ENCODE results near the gene PLPP2.

Gene PLPP2
- total RNA-seq = 0.87 to 4.6 (median 2.9) reads per million in 3 donors

DNA sequence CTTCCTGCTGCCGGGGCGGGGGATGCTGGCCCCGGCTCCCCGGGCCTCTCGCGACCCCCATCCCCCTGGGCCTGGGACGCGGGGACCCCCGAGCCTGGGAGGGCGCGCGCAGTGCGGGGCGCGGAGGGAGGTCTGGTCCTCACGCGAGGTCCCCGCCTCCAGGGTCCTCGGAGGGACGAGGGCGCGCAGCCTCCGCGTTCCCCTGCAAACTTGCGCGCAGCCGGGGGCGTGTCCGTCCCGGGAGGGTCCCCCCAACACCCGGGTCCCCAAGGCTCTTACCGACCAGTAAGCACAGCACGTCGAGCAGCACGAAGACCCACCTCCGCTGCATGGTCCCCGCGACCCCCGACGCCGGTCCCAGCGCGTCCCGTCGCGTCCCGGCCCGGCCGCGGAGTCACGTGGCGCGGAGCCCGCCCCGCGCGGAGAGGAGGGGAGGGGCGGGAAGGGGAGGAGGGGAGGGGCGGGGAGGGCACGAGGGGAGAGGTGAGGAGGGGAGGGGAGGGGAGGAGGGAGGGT, at the start of gene PLPP2:
Gene PLPP2, minus strand, starts transcription at position 398 of the 516 bp plus-strand sequence. Its CDS starts 67 bp downstream, at position 331.
- Histone ChIP-seq H3K27me3 (replicated peaks; ENCODE audit: control insufficient read depth, insufficient read depth, low read length, poor library complexity, severe bottlenecking) (peaks cover 15% of the 10 kb centered on the region), H3K4me3 (ENCODE audit: insufficient read depth, low read depth, low read length, poor library complexity, severe bottlenecking) (peak within 1 kb of the TSS; percentile 37), H3K9me3 (ENCODE audit: control insufficient read depth, low read length) (no peaks in the 10 kb centered on the region), H3K27ac (ENCODE audit: insufficient read depth, low read length, poor library complexity, severe bottlenecking) (no peak within 1 kb of the TSS), H3K36me3 (ENCODE audit: control insufficient read depth, insufficient read depth, low read length) (no peaks in the 10 kb centered on the region), H3K4me1 (ENCODE audit: control insufficient read depth, insufficient read depth, low read length, poor library complexity, severe bottlenecking) (peaks cover 20% of the 10 kb centered on the region)
- no peak for DNase-seq

DNA sequence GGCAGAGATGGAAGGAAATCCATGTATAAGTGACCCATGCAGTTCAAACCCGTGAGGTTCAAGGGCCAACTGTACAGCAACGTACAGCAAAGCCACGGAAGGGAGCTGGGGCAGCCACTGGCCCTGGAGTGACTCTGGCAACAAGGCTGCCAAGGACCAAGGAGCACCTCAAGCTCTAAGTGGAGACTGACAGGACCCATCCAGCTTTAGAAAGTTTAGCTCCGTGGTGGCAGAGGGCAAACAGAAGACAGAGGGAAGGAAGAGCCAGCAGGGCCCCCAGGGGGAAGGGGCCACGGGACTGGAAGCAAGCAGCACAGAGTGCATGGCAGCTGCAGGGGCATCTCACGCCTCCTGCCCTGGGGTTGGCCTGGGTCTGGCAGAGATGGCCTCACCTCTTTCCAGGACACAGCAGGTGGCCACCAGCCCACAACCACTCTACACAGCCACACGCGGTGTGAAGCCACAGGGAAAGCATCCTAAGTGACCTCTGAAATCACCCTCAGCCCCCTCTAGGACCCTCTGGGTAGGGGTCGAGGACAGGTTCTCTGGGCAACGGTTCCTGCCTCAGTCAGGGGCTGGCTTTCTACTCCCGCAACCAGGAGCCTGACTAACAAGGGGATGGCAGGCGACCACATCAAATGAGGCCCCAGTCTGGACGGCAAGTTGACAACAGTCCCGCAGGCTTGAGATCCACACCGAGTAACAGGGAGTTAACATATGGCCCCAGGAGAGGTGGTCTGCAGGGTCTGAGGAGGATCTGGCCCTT, 49.6 kb upstream of the PLPP2 start:
- no peaks in the 10 kb centered on the region for H3K9me3 ChIP-seq (ENCODE audit: control insufficient read depth, low read length)
- no peaks in the 10 kb centered on the region for H3K27me3 ChIP-seq (replicated peaks; ENCODE audit: control insufficient read depth, insufficient read depth, low read length, poor library complexity, severe bottlenecking)
- no peak for DNase-seq
- no peak overlapping the region for H3K4me3 ChIP-seq (ENCODE audit: insufficient read depth, low read depth, low read length, poor library complexity, severe bottlenecking)
- H3K27ac ChIP-seq (ENCODE audit: insufficient read depth, low read length, poor library complexity, severe bottlenecking) = no peak overlapping the region
- peaks cover 22% of the 10 kb centered on the region for H3K4me1 ChIP-seq (ENCODE audit: control insufficient read depth, insufficient read depth, low read length, poor library complexity, severe bottlenecking)
- H3K36me3 ChIP-seq (ENCODE audit: control insufficient read depth, insufficient read depth, low read length) = peaks cover 8% of the 10 kb centered on the region

DNA sequence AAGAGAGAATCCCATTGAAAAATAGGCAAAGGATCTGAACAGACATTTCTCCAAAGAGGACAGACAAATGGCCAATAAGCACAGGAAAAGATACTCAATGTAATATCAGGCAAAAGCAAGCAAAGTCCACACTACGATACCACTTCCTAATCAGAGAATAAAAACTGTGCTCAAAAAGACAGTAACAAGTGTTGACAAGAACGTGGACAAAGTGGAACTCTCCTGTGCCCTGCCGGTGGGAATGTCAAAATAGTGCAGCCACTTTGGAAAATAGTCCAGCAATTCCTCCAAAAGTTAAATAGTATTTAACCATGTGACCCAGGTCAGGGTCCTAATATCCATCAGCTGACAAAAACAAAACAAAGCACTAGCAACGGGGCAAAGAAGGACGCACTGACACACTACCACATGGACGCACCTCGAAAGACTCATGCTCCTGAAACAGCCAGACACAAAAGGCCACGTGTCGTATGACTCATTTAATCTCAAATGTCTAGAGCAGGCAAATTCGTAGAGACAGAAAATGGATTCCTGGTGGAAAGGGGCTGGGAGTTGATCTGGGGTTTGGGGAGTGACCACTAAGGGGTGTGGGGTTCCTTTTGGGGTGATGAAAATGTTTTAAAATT, 48.2 kb upstream of the PLPP2 start:
- Histone ChIP-seq H3K27me3 (replicated peaks; ENCODE audit: control insufficient read depth, insufficient read depth, low read length, poor library complexity, severe bottlenecking) (no peaks in the 10 kb centered on the region), H3K27ac (ENCODE audit: insufficient read depth, low read length, poor library complexity, severe bottlenecking) (no peak overlapping the region)

DNA sequence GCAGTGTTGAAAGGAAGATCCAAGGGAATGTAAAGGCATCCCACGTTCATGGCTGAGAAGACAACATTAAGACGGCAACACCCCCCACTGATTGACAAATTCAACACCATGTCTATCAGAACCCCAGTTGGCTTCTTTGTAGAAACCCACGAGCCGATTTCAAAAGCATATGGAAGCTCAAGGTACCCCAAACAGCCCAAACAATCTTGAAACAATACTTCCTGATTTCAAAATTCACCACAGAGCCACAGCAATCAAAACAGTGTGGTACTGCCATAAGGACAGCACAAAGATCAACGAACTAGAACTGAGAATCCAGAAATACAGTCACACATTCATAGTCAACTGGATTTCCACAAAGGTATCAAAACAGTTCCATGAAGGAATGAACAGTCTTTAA, 47.2 kb upstream of the PLPP2 start:
- no peak overlapping the region for H3K4me3 ChIP-seq (ENCODE audit: insufficient read depth, low read depth, low read length, poor library complexity, severe bottlenecking)
- peaks cover 15% of the 10 kb centered on the region for H3K4me1 ChIP-seq (ENCODE audit: control insufficient read depth, insufficient read depth, low read length, poor library complexity, severe bottlenecking)
- H3K27ac ChIP-seq (ENCODE audit: insufficient read depth, low read length, poor library complexity, severe bottlenecking) = no peak overlapping the region
- peaks cover 20% of the 10 kb centered on the region for H3K36me3 ChIP-seq (ENCODE audit: control insufficient read depth, insufficient read depth, low read length)
- no peak for DNase-seq
- H3K9me3 ChIP-seq (ENCODE audit: control insufficient read depth, low read length) = no peaks in the 10 kb centered on the region
- no peaks in the 10 kb centered on the region for H3K27me3 ChIP-seq (replicated peaks; ENCODE audit: control insufficient read depth, insufficient read depth, low read length, poor library complexity, severe bottlenecking)

More for the DNA sequence above, 48.2 kb upstream of the PLPP2 start:
- Histone ChIP-seq H3K9me3 (ENCODE audit: control insufficient read depth, low read length) (no peaks in the 10 kb centered on the region), H3K36me3 (ENCODE audit: control insufficient read depth, insufficient read depth, low read length) (peaks cover 18% of the 10 kb centered on the region), H3K4me3 (ENCODE audit: insufficient read depth, low read depth, low read length, poor library complexity, severe bottlenecking) (no peak overlapping the region), H3K4me1 (ENCODE audit: control insufficient read depth, insufficient read depth, low read length, poor library complexity, severe bottlenecking) (peaks cover 18% of the 10 kb centered on the region)
- no peak for DNase-seq

DNA sequence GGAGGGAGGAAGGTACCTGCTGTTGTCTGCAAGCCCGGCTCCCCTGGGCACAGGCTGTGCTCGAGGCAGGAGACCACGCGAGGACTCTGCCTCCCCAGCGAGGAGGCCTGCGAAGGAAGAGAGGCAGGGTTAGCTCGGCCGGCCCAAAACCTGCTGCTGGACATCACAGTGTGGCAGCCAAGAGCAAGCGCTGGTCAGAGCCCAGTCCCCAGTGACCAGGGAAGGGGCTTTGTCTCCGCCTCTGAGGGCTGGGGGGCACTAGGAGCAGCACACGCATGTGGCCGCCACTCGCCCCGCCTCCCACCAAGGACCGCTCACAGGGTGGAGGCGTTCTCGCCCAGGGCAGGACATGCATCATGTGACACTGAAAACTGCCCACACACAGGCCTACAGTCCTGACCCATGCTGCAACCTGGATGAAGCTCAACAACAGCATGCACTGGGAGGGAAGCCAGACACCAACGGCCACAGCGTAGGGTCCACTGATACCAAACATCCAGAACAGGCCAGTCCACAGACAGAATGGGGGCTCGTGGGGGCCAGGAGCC, 44.9 kb upstream of the PLPP2 start:
- Histone ChIP-seq H3K9me3 (ENCODE audit: control insufficient read depth, low read length) (no peaks in the 10 kb centered on the region), H3K27ac (ENCODE audit: insufficient read depth, low read length, poor library complexity, severe bottlenecking) (no peak overlapping the region), H3K27me3 (replicated peaks; ENCODE audit: control insufficient read depth, insufficient read depth, low read length, poor library complexity, severe bottlenecking) (no peaks in the 10 kb centered on the region), H3K4me1 (ENCODE audit: control insufficient read depth, insufficient read depth, low read length, poor library complexity, severe bottlenecking) (no peaks in the 10 kb centered on the region), H3K4me3 (ENCODE audit: insufficient read depth, low read depth, low read length, poor library complexity, severe bottlenecking) (no peak overlapping the region), H3K36me3 (ENCODE audit: control insufficient read depth, insufficient read depth, low read length) (peaks cover 25% of the 10 kb centered on the region)
- no peak for DNase-seq

DNA sequence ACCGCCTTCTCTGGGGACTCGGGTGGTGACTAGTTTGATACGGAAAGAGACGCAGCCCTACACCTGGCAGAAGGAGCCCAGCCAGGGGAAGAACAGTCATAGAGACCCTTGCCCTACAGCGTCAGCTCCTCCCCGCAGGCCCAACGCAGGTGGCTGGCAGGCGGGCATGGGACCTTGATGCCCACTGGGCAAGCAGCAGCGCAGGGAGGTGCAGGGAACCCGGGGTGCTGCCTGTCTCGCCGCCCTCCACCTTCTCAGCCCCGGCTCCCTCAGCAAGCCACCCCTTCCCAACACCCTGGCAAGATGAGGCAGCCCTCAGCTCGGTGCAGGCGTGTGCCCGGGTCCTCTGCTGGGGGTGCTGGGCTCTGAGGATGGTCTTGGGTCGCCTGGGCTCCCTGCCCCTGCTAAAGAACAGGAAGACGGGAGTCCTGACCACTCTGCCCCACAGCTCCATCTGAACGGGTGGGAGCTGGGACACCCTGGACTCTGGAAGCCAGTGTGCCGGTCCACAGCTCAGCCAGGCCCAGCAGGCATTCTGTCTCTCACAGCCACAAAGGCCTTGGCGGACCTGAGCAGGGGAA, 44.4 kb upstream of the PLPP2 start:
- no peak for DNase-seq
- H3K9me3 ChIP-seq (ENCODE audit: control insufficient read depth, low read length) = no peaks in the 10 kb centered on the region
- no peaks in the 10 kb centered on the region for H3K4me1 ChIP-seq (ENCODE audit: control insufficient read depth, insufficient read depth, low read length, poor library complexity, severe bottlenecking)
- no peaks in the 10 kb centered on the region for H3K27me3 ChIP-seq (replicated peaks; ENCODE audit: control insufficient read depth, insufficient read depth, low read length, poor library complexity, severe bottlenecking)
- no peak overlapping the region for H3K27ac ChIP-seq (ENCODE audit: insufficient read depth, low read length, poor library complexity, severe bottlenecking)
- H3K36me3 ChIP-seq (ENCODE audit: control insufficient read depth, insufficient read depth, low read length) = peaks cover 31% of the 10 kb centered on the region
- no peak overlapping the region for H3K4me3 ChIP-seq (ENCODE audit: insufficient read depth, low read depth, low read length, poor library complexity, severe bottlenecking)

DNA sequence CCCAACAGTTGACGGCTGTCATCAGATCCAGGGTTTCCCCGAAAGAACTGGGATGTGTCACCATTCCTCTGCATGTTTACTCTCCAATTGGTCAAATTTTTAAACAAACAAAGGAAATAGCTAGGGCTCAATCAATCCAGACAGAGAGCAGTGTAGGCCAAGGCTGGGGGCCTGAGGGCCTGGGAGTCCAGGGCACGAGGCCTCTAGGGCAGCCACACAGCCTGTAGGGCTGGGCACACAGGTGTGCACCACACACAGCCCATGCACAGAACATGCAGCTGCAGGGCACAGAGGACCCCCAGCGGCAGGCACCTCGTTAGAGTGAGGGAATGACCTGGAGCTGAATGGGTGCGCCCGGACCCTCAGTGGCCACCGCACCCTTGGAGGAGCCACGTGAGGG, 43.9 kb upstream of the PLPP2 start:
- Histone ChIP-seq H3K4me1 (ENCODE audit: control insufficient read depth, insufficient read depth, low read length, poor library complexity, severe bottlenecking) (no peaks in the 10 kb centered on the region), H3K36me3 (ENCODE audit: control insufficient read depth, insufficient read depth, low read length) (peaks cover 30% of the 10 kb centered on the region), H3K27me3 (replicated peaks; ENCODE audit: control insufficient read depth, insufficient read depth, low read length, poor library complexity, severe bottlenecking) (no peaks in the 10 kb centered on the region), H3K27ac (ENCODE audit: insufficient read depth, low read length, poor library complexity, severe bottlenecking) (no peak overlapping the region), H3K9me3 (ENCODE audit: control insufficient read depth, low read length) (no peaks in the 10 kb centered on the region), H3K4me3 (ENCODE audit: insufficient read depth, low read depth, low read length, poor library complexity, severe bottlenecking) (no peak overlapping the region)
- no peak for DNase-seq

DNA sequence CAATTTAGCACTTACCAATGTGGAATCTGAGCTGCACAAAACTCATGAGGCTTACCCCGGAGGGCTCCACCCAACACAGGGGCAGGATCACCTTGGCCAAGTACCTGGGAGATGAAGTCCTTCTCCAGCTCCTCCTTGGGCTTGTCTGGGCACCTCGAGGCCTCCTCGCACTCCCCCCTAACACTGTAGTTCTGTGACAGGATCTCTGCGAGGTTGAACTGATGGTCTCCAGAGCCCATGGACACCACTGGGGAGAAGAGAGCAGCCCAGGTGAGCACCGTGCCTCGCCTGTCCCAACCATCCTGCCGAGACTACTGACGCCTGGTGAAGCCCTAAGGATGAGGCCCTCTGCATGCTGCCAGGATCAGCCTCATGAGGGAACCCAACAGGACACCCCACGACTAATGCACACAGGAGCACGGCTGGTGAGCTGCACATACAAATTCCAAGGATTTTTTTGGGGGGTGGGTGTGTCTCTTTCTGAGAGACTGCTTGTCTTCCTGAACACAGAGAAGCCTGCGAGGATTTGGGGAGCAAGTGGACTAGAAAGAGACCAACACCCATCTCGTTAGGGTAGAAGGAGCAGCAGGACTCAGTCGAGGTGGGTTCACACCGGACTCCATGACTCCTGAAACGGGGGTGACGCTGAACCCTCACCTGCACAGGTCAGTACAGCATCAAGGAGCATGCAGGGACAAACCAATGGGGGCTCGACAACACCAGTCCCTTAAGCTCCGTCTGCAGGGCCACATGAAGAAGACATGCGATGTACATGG, 43.3 kb upstream of the PLPP2 start:
- Histone ChIP-seq H3K4me1 (ENCODE audit: control insufficient read depth, insufficient read depth, low read length, poor library complexity, severe bottlenecking) (no peaks in the 10 kb centered on the region), H3K36me3 (ENCODE audit: control insufficient read depth, insufficient read depth, low read length) (peaks cover 32% of the 10 kb centered on the region)
- no peak for DNase-seq

DNA sequence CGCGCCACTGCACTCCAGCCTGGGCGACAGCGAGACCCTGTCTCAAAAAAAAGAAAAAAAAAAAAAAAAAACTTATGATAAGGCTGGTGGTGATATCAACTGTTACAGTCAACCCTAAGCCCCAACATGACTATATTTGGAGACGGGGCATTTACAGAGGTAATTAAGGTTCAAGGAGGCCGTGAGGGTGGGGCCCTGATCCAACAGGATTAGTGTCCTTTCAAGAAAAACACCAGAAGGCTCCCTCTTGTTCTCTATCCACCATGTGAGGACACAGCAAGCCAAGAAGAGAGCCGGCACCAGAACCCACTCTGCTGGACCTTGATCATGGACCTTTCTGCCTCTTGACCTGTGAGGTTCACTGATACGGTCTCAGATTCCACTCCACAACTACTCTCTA, 39.3 kb upstream of the PLPP2 start:
- Histone ChIP-seq H3K27me3 (replicated peaks; ENCODE audit: control insufficient read depth, insufficient read depth, low read length, poor library complexity, severe bottlenecking) (no peaks in the 10 kb centered on the region), H3K36me3 (ENCODE audit: control insufficient read depth, insufficient read depth, low read length) (peaks cover 65% of the 10 kb centered on the region), H3K4me1 (ENCODE audit: control insufficient read depth, insufficient read depth, low read length, poor library complexity, severe bottlenecking) (no peaks in the 10 kb centered on the region), H3K9me3 (ENCODE audit: control insufficient read depth, low read length) (no peaks in the 10 kb centered on the region), H3K27ac (ENCODE audit: insufficient read depth, low read length, poor library complexity, severe bottlenecking) (no peak overlapping the region), H3K4me3 (ENCODE audit: insufficient read depth, low read depth, low read length, poor library complexity, severe bottlenecking) (no peak overlapping the region)
- DNase-seq = no peak

More for the DNA sequence above, 43.3 kb upstream of the PLPP2 start:
- H3K27me3 ChIP-seq (replicated peaks; ENCODE audit: control insufficient read depth, insufficient read depth, low read length, poor library complexity, severe bottlenecking) = no peaks in the 10 kb centered on the region
- no peak overlapping the region for H3K27ac ChIP-seq (ENCODE audit: insufficient read depth, low read length, poor library complexity, severe bottlenecking)
- H3K4me3 ChIP-seq (ENCODE audit: insufficient read depth, low read depth, low read length, poor library complexity, severe bottlenecking) = no peak overlapping the region
- no peaks in the 10 kb centered on the region for H3K9me3 ChIP-seq (ENCODE audit: control insufficient read depth, low read length)

Measured in effector memory CD4-positive, alpha-beta T cell (primary cell).